ENCODE data around the gene HIPK2. TPM values are rescaled to one million over a fixed set of nuclear protein-coding genes. Genes with fewer than 3 reads are reported as not detected.

The HIPK2 gene
- total RNA-seq, 6 experiments from 2014 or later = 48.5 to 68.0 (median 59.6) TPM

DNA sequence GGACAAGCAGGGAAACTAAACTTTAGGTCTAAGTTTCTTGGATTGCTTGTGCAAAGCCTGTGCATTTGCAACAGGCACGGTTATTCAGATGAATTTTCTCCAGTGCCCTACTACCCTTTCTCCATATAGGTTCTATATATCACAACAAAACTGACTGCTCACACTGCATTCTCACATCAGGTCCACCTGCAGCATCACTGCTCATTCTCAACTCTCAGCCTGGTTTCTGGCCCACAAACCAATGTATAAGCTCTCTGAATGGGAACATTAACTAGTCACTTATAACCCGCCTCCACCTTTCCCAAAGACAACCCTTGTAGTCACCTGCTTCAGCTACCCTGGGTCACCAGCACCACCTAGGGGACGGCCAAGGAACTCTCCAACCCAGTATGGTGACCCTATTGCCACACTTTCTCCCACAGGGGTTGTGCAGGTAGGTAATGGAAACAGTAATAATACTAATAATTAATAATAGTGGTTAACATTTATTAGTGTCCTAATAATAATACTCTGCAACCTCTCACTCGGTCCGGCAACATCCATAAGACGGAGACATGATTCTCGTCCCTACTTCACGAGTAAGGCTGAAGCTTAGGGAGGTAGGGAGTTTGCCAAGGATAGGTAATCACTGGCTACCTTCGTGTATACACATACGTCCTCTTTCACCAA lies 157.0 kb downstream of the HIPK2 start:
- H3K4me1 ChIP-seq = no peaks in the 10 kb centered on the region
- H3K9me3 ChIP-seq = no peaks in the 10 kb centered on the region
- intact Hi-C loops (cut with DNase I) = loop anchor here in 1 of 2 donors (10.0 kb wide), 1 partner anchor 374 kb away; no protein-coding TSS in a partner anchor
- no peak for DNase-seq
- 91% methylated on average over 9 of the region's 10 CpGs for WGBS (ENCODE audit: insufficient coverage, low coverage, low lambda C conversion rate, missing lambda C conversion rate)
- TF ChIP-seq, protein P1, sequence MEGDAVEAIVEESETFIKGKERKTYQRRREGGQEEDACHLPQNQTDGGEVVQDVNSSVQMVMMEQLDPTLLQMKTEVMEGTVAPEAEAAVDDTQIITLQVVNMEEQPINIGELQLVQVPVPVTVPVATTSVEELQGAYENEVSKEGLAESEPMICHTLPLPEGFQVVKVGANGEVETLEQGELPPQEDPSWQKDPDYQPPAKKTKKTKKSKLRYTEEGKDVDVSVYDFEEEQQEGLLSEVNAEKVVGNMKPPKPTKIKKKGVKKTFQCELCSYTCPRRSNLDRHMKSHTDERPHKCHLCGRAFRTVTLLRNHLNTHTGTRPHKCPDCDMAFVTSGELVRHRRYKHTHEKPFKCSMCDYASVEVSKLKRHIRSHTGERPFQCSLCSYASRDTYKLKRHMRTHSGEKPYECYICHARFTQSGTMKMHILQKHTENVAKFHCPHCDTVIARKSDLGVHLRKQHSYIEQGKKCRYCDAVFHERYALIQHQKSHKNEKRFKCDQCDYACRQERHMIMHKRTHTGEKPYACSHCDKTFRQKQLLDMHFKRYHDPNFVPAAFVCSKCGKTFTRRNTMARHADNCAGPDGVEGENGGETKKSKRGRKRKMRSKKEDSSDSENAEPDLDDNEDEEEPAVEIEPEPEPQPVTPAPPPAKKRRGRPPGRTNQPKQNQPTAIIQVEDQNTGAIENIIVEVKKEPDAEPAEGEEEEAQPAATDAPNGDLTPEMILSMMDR (IDR thresholded peaks at IDR 0.05) = peak; percentile 39 to 60 (median 48)
- TF ChIP-seq POLR2A (IDR thresholded peaks at IDR 0.05) = no peak
- H3K36me3 ChIP-seq = peaks cover 2 to 78% (median 20%) of the 10 kb centered on the region in 4 donors
- H3K27me3 ChIP-seq = no peaks in the 10 kb centered on the region
- peak; percentile 35 to 65 (median 58) for ATAC-seq
- no peak overlapping the region for H3K27ac ChIP-seq
- H3K4me3 ChIP-seq = no peak overlapping the region

DNA sequence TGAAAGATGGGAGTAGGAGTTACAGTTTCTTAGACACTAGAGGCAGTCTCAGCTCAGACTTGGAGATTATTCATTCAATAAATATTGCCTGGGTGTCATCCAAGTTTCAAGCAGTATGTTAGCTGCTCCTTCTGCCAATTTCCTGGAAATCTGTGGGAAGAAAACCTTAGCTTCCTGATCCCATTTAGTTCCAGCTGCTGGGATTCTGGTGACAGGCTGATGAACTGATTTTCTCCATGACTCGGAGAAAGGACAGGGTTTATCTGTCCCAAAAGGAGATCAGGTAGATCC lies 158.5 kb downstream of the HIPK2 start:
- H3K27me3 ChIP-seq = no peaks in the 10 kb centered on the region
- no peak overlapping the region for H3K4me3 ChIP-seq
- ATAC-seq (peak in 2 of 4 donors; percentile 18 to 43), DNase-seq (no peak)
- H3K36me3 ChIP-seq = peaks cover 0 to 74% (median 26%) of the 10 kb centered on the region in 4 donors
- no peaks in the 10 kb centered on the region for H3K9me3 ChIP-seq
- no peak overlapping the region for H3K27ac ChIP-seq
- TF ChIP-seq POLR2A (IDR thresholded peaks at IDR 0.05) = no peak
- TF ChIP-seq, protein P1 (IDR thresholded peaks at IDR 0.05) = no peak
- no CpG with 5 or more reads among the region's 1 CpG for WGBS (ENCODE audit: insufficient coverage, low coverage, low lambda C conversion rate, missing lambda C conversion rate)
- H3K4me1 ChIP-seq = no peaks in the 10 kb centered on the region
- intact Hi-C loops (cut with DNase I) = loop anchor here in 1 of 2 donors (10.0 kb wide), 1 partner anchor 375 kb away; no protein-coding TSS in a partner anchor

DNA sequence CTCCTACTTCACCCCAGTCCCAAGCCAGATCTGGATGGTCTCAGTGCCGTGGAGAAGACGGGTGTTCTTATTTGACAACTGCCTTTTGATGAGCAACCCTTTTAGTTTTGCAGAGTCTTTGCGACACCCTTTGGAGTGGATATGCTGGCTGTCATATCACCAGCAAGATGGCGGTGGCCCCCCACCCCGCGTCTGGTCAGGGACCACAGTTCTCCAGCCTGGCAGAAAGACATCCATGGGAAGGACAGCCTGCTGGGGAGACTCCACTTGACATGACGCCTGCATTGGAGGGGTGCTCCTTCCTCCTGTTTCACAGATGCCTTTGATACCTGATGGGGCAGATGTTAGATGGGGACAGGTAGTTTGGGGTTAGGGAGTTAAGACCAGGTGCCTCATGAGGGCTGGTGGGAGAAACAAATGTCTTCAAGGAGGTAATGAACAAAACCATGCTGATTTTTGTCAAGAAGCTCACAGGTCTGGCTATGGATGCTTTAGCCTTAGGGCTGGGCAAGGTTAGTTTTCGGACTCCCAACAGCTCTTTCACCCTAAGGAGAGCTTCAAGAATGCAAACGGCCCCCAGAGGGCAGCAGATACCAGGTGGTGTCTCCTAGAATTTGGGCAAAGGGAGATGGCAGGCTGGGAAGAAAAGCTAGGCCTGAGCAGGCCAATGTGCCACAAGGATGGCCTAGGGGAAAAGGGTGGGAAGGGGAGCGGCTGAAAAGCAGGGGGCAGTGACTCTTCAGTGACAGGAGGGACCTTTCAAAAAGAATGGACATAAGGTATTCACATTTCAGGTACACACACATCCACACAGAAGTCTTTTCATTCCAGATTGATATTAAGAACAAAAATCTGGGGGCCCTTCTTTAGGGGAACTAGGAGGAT lies 159.1 kb downstream of the HIPK2 start:
- Histone ChIP-seq H3K9me3 (no peaks in the 10 kb centered on the region), H3K27me3 (no peaks in the 10 kb centered on the region), H3K27ac (no peak overlapping the region), H3K4me3 (no peak overlapping the region), H3K36me3 (peaks cover 0 to 76% (median 31%) of the 10 kb centered on the region in 4 donors), H3K4me1 (no peaks in the 10 kb centered on the region)
- 82% methylated on average over 9 of the region's 10 CpGs for WGBS (ENCODE audit: insufficient coverage, low coverage, low lambda C conversion rate, missing lambda C conversion rate)
- ATAC-seq (peak; percentile 53 to 68 (median 68)), DNase-seq (peak in 1 of 3 donors; percentile 53)
- intact Hi-C loops (cut with DNase I) = loop anchor here in 1 of 2 donors (10.0 kb wide), 1 partner anchor 376 kb away; no protein-coding TSS in a partner anchor
- TF ChIP-seq POLR2A (IDR thresholded peaks at IDR 0.05) = no peak
- TF ChIP-seq, protein P1 (IDR thresholded peaks at IDR 0.05) = peak; percentile 32 to 57 (median 46)

DNA sequence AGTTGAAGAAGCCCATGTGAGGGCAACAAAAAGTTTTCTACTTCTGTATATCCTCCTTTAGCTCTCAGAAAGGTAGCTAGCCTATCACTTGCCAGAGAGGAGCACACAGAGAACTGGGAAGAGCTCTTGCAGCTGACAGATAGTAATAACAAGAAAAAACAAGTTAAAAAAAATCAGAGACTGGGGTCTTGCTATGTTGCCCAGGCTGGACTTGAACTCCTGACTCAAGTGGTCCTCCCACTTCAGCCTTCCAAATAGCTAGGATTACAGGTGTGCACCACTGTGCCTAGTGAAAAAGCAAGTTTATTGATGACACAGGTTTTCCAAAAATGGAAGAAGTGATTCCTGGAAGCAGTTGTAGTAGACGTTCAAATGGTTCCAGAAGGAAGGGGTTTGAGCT lies 160.7 kb downstream of the HIPK2 start:
- H3K36me3 ChIP-seq = peaks cover 6 to 84% (median 34%) of the 10 kb centered on the region in 4 donors
- no peaks in the 10 kb centered on the region for H3K4me1 ChIP-seq
- WGBS (ENCODE audit: insufficient coverage, low coverage, low lambda C conversion rate, missing lambda C conversion rate) = 73% methylated on average over 1 of the region's 1 CpG
- no peak overlapping the region for H3K27ac ChIP-seq
- TF ChIP-seq POLR2A (IDR thresholded peaks at IDR 0.05) = no peak
- TF ChIP-seq, protein P1 (IDR thresholded peaks at IDR 0.05) = no peak
- no peak for DNase-seq
- H3K9me3 ChIP-seq = no peaks in the 10 kb centered on the region
- no peaks in the 10 kb centered on the region for H3K27me3 ChIP-seq
- no peak overlapping the region for H3K4me3 ChIP-seq
- intact Hi-C loops (cut with DNase I) = loop anchor here in 1 of 2 donors (10.0 kb wide), 1 partner anchor 378 kb away; no protein-coding TSS in a partner anchor
- no peak for ATAC-seq
